K562 (cell line): ENCODE results near the gene KCTD16. TPM values are rescaled to one million over a fixed set of nuclear protein-coding genes. Genes with fewer than 3 reads are reported as not detected.

Experiments used
- ATAC-seq: fragments of 200-7000 bp; cut with Tn5 transposase; 3 replicates; pipeline ENCODE4 v1.9.1; 2020; ENCODE audit warnings: moderate library complexity
- BruUV-seq: library from RNA; stranded (reverse); fragments of 400-500 nt; replicated peaks from 2 replicates; lab custom pipeline; 2021; lab: Mats Ljungman, UMichigan
- CTCF ChIA-PET: fragments of 300-600 bp; formaldehyde crosslinking; extraction: SDS; loops from one replicate; lab custom pipeline; 2021; ENCODE audit warnings: low intra/inter-chr PET ratio; lab: Yijun Ruan, JAX
- POLR2A ChIA-PET: fragments of 300-600, 350-650 bp; sonication (Branson Sonifier 250); formaldehyde crosslinking; extraction: SDS; loops from one replicate; lab custom pipeline; 2021; ENCODE audit warnings: antibody characterized with exemption, inconsistent platforms; lab: Yijun Ruan, JAX
- DNase-seq, 4 experiments: peaks; one replicate each; pipeline versions ENCODE4 v3.0.0 to v3.0.0-alpha.2; 2011 to 2018; ENCODE audit warnings: low spot score in 3 of 4, mixed read lengths in 3 of 4; ENCODE audit errors: extremely low read depth in 1 of 4
- FAIRE-seq: peaks from 2 replicates; lab custom pipeline; 2011; peaks lifted over from hg19 to GRCh38; lab: Jason Lieb, UNC
- H2AFZ ChIP-seq: 2 replicates; pipeline ENCODE4 v1.6.0; 2011; ENCODE audit warnings: low read depth, low read length, control low read depth, inconsistent platforms
- H3K27ac ChIP-seq: fragments of 200-600 bp; 3 replicates; pipeline ENCODE4 v1.8.0; 2011; ENCODE audit warnings: low read depth, mild to moderate bottlenecking, control low read depth, inconsistent platforms, low read length, moderate library complexity, mixed read lengths; ENCODE audit errors: extremely low read depth
- H3K27me3 ChIP-seq, 2 experiments: fragments of 300-600 bp in 1 of 2; 2 replicates in 1 of 2; 3 replicates in 1 of 2; pipeline versions ENCODE4 v1.6.0 to v1.8.0; 2011; ENCODE audit warnings: inconsistent platforms in 2 of 2, low read length in 2 of 2, mild to moderate bottlenecking in 1 of 2, mixed read lengths in 1 of 2, moderate library complexity in 1 of 2; ENCODE audit not compliant: control insufficient read depth in 2 of 2, insufficient read depth in 2 of 2
- H3K36me3 ChIP-seq: fragments of 300-600 bp; 3 replicates; pipeline ENCODE4 v1.8.0; 2011; ENCODE audit warnings: mild to moderate bottlenecking, low read length, inconsistent platforms; ENCODE audit not compliant: control insufficient read depth, insufficient read depth
- H3K4me1 ChIP-seq, 2 experiments: fragments of 200-600 bp in 1 of 2; replicated peaks in 1 of 2; 2 replicates in 1 of 2; 3 replicates in 1 of 2; pipeline versions ENCODE4 v1.5.1 to v1.8.0; 2011; ENCODE audit warnings: inconsistent platforms in 2 of 2, low read length in 2 of 2, mild to moderate bottlenecking in 1 of 2, mixed read lengths in 1 of 2, moderate library complexity in 1 of 2; ENCODE audit not compliant: control insufficient read depth in 2 of 2, insufficient read depth in 2 of 2
- H3K4me2 ChIP-seq: 2 replicates; pipeline ENCODE4 v1.6.1; 2011; ENCODE audit warnings: low read length, control low read depth, inconsistent platforms, mixed read lengths; ENCODE audit not compliant: insufficient read depth
- H3K4me3 ChIP-seq: fragments of 200-600 bp; sonication (generic), shearing (Covaris generic); 2 replicates; pipeline ENCODE4 v1.5.1; 2016; ENCODE audit warnings: control low read depth, inconsistent platforms
- H3K79me2 ChIP-seq: fragments of 200-600 bp; 3 replicates; pipeline ENCODE4 v1.8.0; 2011; ENCODE audit warnings: low read length, inconsistent platforms; ENCODE audit not compliant: control insufficient read depth, insufficient read depth
- H3K9ac ChIP-seq, 2 experiments: 2 replicates each; pipeline versions ENCODE4 v1.6.0 to v1.6.1; 2011; ENCODE audit warnings: low read depth in 2 of 2, low read length in 2 of 2, control low read depth in 1 of 2, inconsistent platforms in 1 of 2, mild to moderate bottlenecking in 1 of 2, mixed read lengths in 1 of 2; ENCODE audit not compliant: insufficient read depth in 1 of 2
- H3K9me1 ChIP-seq: one replicate; pipeline ENCODE4 v1.6.0; 2011; ENCODE audit warnings: inconsistent platforms, mild to moderate bottlenecking, low read length, moderate library complexity; ENCODE audit not compliant: control insufficient read depth, insufficient read depth
- H3K9me3 ChIP-seq: replicated peaks from 2 replicates; pipeline ENCODE4 v1.5.1; 2011; ENCODE audit warnings: low read depth, low read length, inconsistent platforms; ENCODE audit not compliant: control insufficient read depth, insufficient read depth
- H4K20me1 ChIP-seq: replicated peaks from 2 replicates; pipeline ENCODE4 v1.6.1; 2011; ENCODE audit warnings: low read length, inconsistent platforms, mixed read lengths; ENCODE audit not compliant: control insufficient read depth, insufficient read depth
- ARID2 ChIP-seq: fragments of 450-650 bp; IDR thresholded peaks from 2 replicates; pipeline ENCODE4 v1.6.1; 2017; ENCODE audit warnings: antibody characterized with exemption, mild to moderate bottlenecking
- BRCA1 ChIP-seq, 2 experiments: fragments of 450-650 bp in 1 of 2; sonication (generic) in 1 of 2; formaldehyde crosslinking in 1 of 2; IDR thresholded peaks; 2 replicates each; pipeline versions ENCODE4 v1.5.0 to v1.6.1; 2017 to 2020; ENCODE audit warnings: mild to moderate bottlenecking in 1 of 2, missing genetic modification reagents in 1 of 2
- ILF3 ChIP-seq: fragments of 450-650 bp; IDR thresholded peaks from 2 replicates; pipeline ENCODE4 v1.6.1; 2018; ENCODE audit warnings: antibody characterized with exemption, mild to moderate bottlenecking, moderate library complexity, borderline replicate concordance
- KDM1A ChIP-seq, 2 experiments: fragments of 450-650 bp; IDR thresholded peaks; 2 replicates each; pipeline ENCODE4 v1.6.1; 2016; ENCODE audit warnings: mild to moderate bottlenecking in 2 of 2
- RCOR1 ChIP-seq, 2 experiments: IDR thresholded peaks; 2 replicates each; pipeline ENCODE4 v1.6.1; 2012; ENCODE audit warnings: low read depth in 2 of 2, low read length in 2 of 2, borderline replicate concordance in 1 of 2, improper control_type of control experiment in 1 of 2
- REST ChIP-seq, 2 experiments: fragments of 450-650 bp; formaldehyde crosslinking in 1 of 2; IDR thresholded peaks; 2 replicates each; pipeline versions ENCODE4 v1.4.0 to v1.6.1; 2014 to 2020; ENCODE audit warnings: mild to moderate bottlenecking in 2 of 2, borderline replicate concordance in 1 of 2, low read depth in 1 of 2
- SMAD2 ChIP-seq: fragments of 150-350 bp; IDR thresholded peaks from 2 replicates; pipeline ENCODE4 v1.6.1; 2014; ENCODE audit warnings: low read depth, mild to moderate bottlenecking, low read length
- ZNF41 ChIP-seq: fragments of 250-450 bp; sonication (Bioruptor Pico); conservative IDR thresholded peaks from 2 replicates; pipeline ENCODE4 v1.4.0; 2020; ENCODE audit warnings: mild to moderate bottlenecking
- WGBS: fragments of 100-300 bp; shearing (Covaris generic); methylation state at CpG from one replicate; pipeline ENCODE4 v1.1.6; 2016; ENCODE audit warnings: low coverage, mixed read lengths; ENCODE audit not compliant: insufficient coverage; ENCODE audit errors: missing lambda C conversion rate; 5-methylcytosine and 5-hydroxymethylcytosine counted together
- in situ Hi-C: fragments of 300-500 bp; cut with MboI; formaldehyde crosslinking; loops from 4 replicates; pipeline ENCODE4 v1.15.0; 2018; ENCODE audit warnings: inconsistent platforms, mixed read lengths
- intact Hi-C: fragments of 100-400 bp; cut with micrococcal nuclease; formaldehyde crosslinking; loops from 2 replicates; pipeline ENCODE4 v1.14.2; 2022
- polyA plus RNA-seq, 8 experiments: library from polyadenylated mRNA; depleted of rRNA in 4 of 8; stranded (reverse) in 5 of 8; unstranded in 3 of 8; fragments of >200 nt; fragmentation: Nextera tagmentation in 2 of 8; fragmentation: Illumina TruSeq in 1 of 8; extraction: Ambion mirVana in 2 of 8; extraction: Trizol in 1 of 8; gene quantifications; 2 replicates each; pipeline versions ENCODE4 v1.2.1 to v1.2.3, GENCODE V29; 2011 to 2014; ENCODE audit warnings: inconsistent platforms in 1 of 8, missing spikeins in 1 of 8
- total RNA-seq, 7 experiments: library from RNA; depleted of rRNA in 6 of 7; stranded (reverse); fragments of >200 nt in 6 of 7; fragmentation: Illumina TruSeq in 2 of 7; extraction: Trizol in 2 of 7; gene quantifications; 2 replicates each; pipeline versions ENCODE4 v1.2.1 to v1.2.3, GENCODE V29; 2011 to 2021; ENCODE audit warnings: low replicate concordance in 1 of 7
- TF ChIP-seq, protein P1 (sequence below): sonication (generic); formaldehyde crosslinking; IDR thresholded peaks from 2 replicates; pipeline ENCODE4 v1.8.0; 2023; ENCODE audit warnings: mild to moderate bottlenecking, missing genetic modification reagents
- TF ChIP-seq, protein P2 (sequence below): fragments of 250-450 bp; sonication (Bioruptor Pico); IDR thresholded peaks from 2 replicates; pipeline ENCODE4 v1.4.0; 2020; ENCODE audit warnings: mild to moderate bottlenecking, moderate library complexity, borderline replicate concordance

Gene KCTD16
- total and polyA plus RNA-seq, 9 of the 15 experiments (the other 6 are each of a cell fraction or from before 2014, with no cell fraction given), result 0.04 TPM; not detected in 8

DNA sequence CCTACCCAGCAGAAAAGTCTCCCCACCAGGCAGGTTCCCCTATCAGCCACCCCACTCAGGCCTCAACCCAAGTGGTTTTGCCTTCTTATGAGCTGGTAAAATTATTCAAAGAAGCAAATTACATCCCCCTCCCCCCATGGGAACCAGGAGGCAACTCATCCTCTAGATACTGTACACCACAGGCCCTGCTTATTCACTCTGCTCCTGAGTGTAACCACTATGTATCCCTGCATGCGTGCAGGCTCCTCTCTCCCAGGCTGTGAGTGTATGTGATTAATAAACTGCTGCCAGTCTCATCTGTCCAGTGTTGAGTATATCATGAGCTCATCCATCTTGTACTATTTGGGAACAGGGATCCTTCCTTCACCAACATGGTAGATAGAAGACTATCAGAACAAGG is 8.6 kb downstream of the KCTD16 start:
- ChIA-PET POLR2A (interaction anchor here (1.0 kb wide), 1 partner anchor 9 kb away, joined by 7 read pairs; the partner anchor contains the start of genes KCTD16 and YIPF5), CTCF (no interaction called here)
- in situ Hi-C loops (no loop called here), intact Hi-C loops (loop anchor here (10.0 kb wide), 1 partner anchor 764 kb away; no protein-coding TSS in a partner anchor)
- no peaks in the 10 kb centered on the region for H3K36me3 ChIP-seq
- no peaks in the 10 kb centered on the region for H3K9me3 ChIP-seq
- no peak overlapping the region for H3K4me2 ChIP-seq
- H4K20me1 ChIP-seq, result no peaks in the 10 kb centered on the region
- no peaks in the 10 kb centered on the region; a peak in 1 of 5 replicates for H3K27me3 ChIP-seq
- H3K9ac ChIP-seq, result no peak overlapping the region
- no TSS peak for BruUV-seq
- no peak for ATAC-seq
- no peak overlapping the region for H3K4me3 ChIP-seq
- H3K27ac ChIP-seq, result no peak overlapping the region
- H2AFZ ChIP-seq, result no peak overlapping the region
- no peaks in the 10 kb centered on the region for H3K9me1 ChIP-seq
- no peaks in the 10 kb centered on the region for H3K4me1 ChIP-seq
- H3K79me2 ChIP-seq, result no peaks in the 10 kb centered on the region
- FAIRE-seq, result no peak
- DNase-seq, result no peak
- 0% methylated on average over 1 of the region's 1 CpG for WGBS
- TF ChIP-seq, protein P1, sequence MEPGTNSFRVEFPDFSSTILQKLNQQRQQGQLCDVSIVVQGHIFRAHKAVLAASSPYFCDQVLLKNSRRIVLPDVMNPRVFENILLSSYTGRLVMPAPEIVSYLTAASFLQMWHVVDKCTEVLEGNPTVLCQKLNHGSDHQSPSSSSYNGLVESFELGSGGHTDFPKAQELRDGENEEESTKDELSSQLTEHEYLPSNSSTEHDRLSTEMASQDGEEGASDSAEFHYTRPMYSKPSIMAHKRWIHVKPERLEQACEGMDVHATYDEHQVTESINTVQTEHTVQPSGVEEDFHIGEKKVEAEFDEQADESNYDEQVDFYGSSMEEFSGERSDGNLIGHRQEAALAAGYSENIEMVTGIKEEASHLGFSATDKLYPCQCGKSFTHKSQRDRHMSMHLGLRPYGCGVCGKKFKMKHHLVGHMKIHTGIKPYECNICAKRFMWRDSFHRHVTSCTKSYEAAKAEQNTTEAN (CRISPR knock-in tag), result no peak
- TF ChIP-seq ZNF41 (CRISPR knock-in tag), result no peak
- TF ChIP-seq SMAD2, result no peak
- TF ChIP-seq BRCA1 (IDR thresholded peaks at IDR 0.05), result no peak
- TF ChIP-seq BRCA1 (CRISPR knock-in tag; IDR thresholded peaks at IDR 0.05), result no peak
- TF ChIP-seq RCOR1 (IDR thresholded peaks at IDR 0.05; ENCODE audit: borderline replicate concordance in 1 of 2, low read depth in 2 of 2, low read length in 2 of 2), result no peak
- no peak for TF ChIP-seq REST (IDR thresholded peaks at IDR 0.05; ENCODE audit: borderline replicate concordance)
- no peak for TF ChIP-seq REST (CRISPR knock-in tag; IDR thresholded peaks at IDR 0.05; ENCODE audit: low read depth)
- TF ChIP-seq ILF3, result no peak
- TF ChIP-seq, protein P2, sequence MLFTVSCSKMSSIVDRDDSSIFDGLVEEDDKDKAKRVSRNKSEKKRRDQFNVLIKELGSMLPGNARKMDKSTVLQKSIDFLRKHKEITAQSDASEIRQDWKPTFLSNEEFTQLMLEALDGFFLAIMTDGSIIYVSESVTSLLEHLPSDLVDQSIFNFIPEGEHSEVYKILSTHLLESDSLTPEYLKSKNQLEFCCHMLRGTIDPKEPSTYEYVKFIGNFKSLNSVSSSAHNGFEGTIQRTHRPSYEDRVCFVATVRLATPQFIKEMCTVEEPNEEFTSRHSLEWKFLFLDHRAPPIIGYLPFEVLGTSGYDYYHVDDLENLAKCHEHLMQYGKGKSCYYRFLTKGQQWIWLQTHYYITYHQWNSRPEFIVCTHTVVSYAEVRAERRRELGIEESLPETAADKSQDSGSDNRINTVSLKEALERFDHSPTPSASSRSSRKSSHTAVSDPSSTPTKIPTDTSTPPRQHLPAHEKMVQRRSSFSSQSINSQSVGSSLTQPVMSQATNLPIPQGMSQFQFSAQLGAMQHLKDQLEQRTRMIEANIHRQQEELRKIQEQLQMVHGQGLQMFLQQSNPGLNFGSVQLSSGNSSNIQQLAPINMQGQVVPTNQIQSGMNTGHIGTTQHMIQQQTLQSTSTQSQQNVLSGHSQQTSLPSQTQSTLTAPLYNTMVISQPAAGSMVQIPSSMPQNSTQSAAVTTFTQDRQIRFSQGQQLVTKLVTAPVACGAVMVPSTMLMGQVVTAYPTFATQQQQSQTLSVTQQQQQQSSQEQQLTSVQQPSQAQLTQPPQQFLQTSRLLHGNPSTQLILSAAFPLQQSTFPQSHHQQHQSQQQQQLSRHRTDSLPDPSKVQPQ (CRISPR knock-in tag), result no peak
- TF ChIP-seq ARID2, result no peak
- no peak for TF ChIP-seq KDM1A (IDR thresholded peaks at IDR 0.05)
